OCI-LY1 (cell line): ENCODE results near the gene SDK2.

Experiments
- H2AFZ ChIP-seq: fragments of 200-600 bp; sonication (generic), shearing (Covaris generic); 2 replicates; pipeline ENCODE4 v1.6.0; 2014; ENCODE audit warnings: antibody characterized with exemption, mild to moderate bottlenecking, low read length
- H3F3A ChIP-seq: fragments of 200-600 bp; sonication (generic), shearing (Covaris generic); 2 replicates; pipeline ENCODE4 v1.6.0; 2014; ENCODE audit warnings: mild to moderate bottlenecking, antibody characterized with exemption, low read length, moderate library complexity; ENCODE audit not compliant: insufficient read depth
- H3K27ac ChIP-seq: fragments of 200-600 bp; sonication (generic); 2 replicates; pipeline ENCODE4 v1.5.1; 2014; ENCODE audit warnings: low read length, mixed run types, mild to moderate bottlenecking, low read depth; ENCODE audit not compliant: poor library complexity, severe bottlenecking
- H3K27me3 ChIP-seq: fragments of 200-600 bp; sonication (generic); 2 replicates; pipeline ENCODE4 v1.6.0; 2014; ENCODE audit warnings: antibody characterized with exemption, mild to moderate bottlenecking, low read length, moderate library complexity; ENCODE audit not compliant: insufficient read depth
- H3K36me3 ChIP-seq: fragments of 200-600 bp; sonication (generic); 2 replicates; pipeline ENCODE4 v1.6.1; 2014; ENCODE audit warnings: mild to moderate bottlenecking, antibody characterized with exemption, low read length, moderate library complexity, mixed read lengths; ENCODE audit not compliant: insufficient read depth
- H3K4me1 ChIP-seq: fragments of 200-600 bp; sonication (generic); 2 replicates; pipeline ENCODE4 v1.5.1; 2014; ENCODE audit warnings: mild to moderate bottlenecking, low read length, moderate library complexity; ENCODE audit not compliant: insufficient read depth, severe bottlenecking
- H3K4me2 ChIP-seq: fragments of 200-600 bp; sonication (generic), shearing (Covaris generic); 2 replicates; pipeline ENCODE4 v1.6.1; 2014; ENCODE audit warnings: low read length
- H3K4me3 ChIP-seq: fragments of 200-600 bp; sonication (generic); 2 replicates; pipeline ENCODE4 v1.5.1; 2014; ENCODE audit warnings: low read length, low read depth, mild to moderate bottlenecking, mixed read lengths; ENCODE audit not compliant: poor library complexity, severe bottlenecking
- H3K79me2 ChIP-seq: fragments of 200-600 bp; shearing (Covaris generic); 2 replicates; pipeline ENCODE4 v1.6.1; 2016; ENCODE audit warnings: mixed run types, low read length, mixed read lengths; ENCODE audit not compliant: insufficient read depth
- H3K9ac ChIP-seq: fragments of 200-600 bp; sonication (generic), shearing (Covaris generic); 2 replicates; pipeline ENCODE4 v1.6.1; 2014; ENCODE audit warnings: mild to moderate bottlenecking, low read length, mixed read lengths
- H3K9me2 ChIP-seq: fragments of 200-600 bp; sonication (generic), shearing (Covaris generic); 2 replicates; pipeline ENCODE4 v1.6.1; 2014; ENCODE audit warnings: low read depth, mild to moderate bottlenecking, low read length, mixed read lengths
- H3K9me3 ChIP-seq: fragments of 200-600 bp; shearing (Covaris generic); 2 replicates; pipeline ENCODE4 v1.6.1; 2014; ENCODE audit warnings: low read length, mixed read lengths
- H4K20me1 ChIP-seq: fragments of 200-600 bp; sonication (generic), shearing (Covaris generic); 2 replicates; pipeline ENCODE4 v1.6.0; 2016; ENCODE audit warnings: mild to moderate bottlenecking, low read length; ENCODE audit not compliant: insufficient read depth
- EZH2 ChIP-seq: fragments of 200-600 bp; sonication (generic), shearing (Covaris generic); IDR thresholded peaks from 2 replicates; pipeline ENCODE4 v1.8.0; 2017; ENCODE audit warnings: borderline replicate concordance, mixed run types, mild to moderate bottlenecking, antibody characterized with exemption, low read length, moderate library complexity, mixed read lengths
- TF ChIP-seq, protein P1 (sequence below): fragments of 200-600 bp; sonication (generic), shearing (Covaris generic); IDR thresholded peaks from 2 replicates; pipeline ENCODE4 v1.5.1; 2017; ENCODE audit warnings: mild to moderate bottlenecking, antibody characterized with exemption, low read length, moderate library complexity, mixed read lengths

The SDK2 gene

DNA sequence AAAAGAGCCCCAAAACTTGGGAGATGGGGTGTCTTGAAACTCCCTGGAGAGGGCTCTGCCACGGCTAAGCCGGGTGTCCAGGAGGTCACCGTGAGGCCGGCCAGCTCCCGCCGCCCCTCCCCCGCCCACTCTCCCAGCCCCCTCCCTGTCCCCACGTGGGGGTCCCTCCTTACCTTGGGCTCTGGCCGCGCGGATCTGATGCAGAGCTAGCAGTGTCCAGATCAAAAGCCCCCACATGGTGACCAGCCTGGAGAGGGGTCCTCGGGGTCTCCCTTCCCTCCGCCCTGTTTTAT lies 447 bp downstream of the SDK2 start:
- Histone ChIP-seq H3K27me3 (no peaks in the 10 kb centered on the region; the same call in 1 of the 2 replicates), H3K4me3 (no peak overlapping the region), H4K20me1 (no peaks in the 10 kb centered on the region), H3K27ac (no peak overlapping the region), H3K9me3 (no peaks in the 10 kb centered on the region), H3K4me1 (no peaks in the 10 kb centered on the region), H3F3A (no peaks in the 10 kb centered on the region), H3K9ac (no peak overlapping the region), H3K4me2 (no peak overlapping the region), H3K79me2 (no peaks in the 10 kb centered on the region), H3K9me2 (no peaks in the 10 kb centered on the region), H3K36me3 (no peaks in the 10 kb centered on the region), H2AFZ (no peak overlapping the region)
- TF ChIP-seq, protein P1, sequence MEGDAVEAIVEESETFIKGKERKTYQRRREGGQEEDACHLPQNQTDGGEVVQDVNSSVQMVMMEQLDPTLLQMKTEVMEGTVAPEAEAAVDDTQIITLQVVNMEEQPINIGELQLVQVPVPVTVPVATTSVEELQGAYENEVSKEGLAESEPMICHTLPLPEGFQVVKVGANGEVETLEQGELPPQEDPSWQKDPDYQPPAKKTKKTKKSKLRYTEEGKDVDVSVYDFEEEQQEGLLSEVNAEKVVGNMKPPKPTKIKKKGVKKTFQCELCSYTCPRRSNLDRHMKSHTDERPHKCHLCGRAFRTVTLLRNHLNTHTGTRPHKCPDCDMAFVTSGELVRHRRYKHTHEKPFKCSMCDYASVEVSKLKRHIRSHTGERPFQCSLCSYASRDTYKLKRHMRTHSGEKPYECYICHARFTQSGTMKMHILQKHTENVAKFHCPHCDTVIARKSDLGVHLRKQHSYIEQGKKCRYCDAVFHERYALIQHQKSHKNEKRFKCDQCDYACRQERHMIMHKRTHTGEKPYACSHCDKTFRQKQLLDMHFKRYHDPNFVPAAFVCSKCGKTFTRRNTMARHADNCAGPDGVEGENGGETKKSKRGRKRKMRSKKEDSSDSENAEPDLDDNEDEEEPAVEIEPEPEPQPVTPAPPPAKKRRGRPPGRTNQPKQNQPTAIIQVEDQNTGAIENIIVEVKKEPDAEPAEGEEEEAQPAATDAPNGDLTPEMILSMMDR, result no peak
- TF ChIP-seq EZH2, result no peak

DNA sequence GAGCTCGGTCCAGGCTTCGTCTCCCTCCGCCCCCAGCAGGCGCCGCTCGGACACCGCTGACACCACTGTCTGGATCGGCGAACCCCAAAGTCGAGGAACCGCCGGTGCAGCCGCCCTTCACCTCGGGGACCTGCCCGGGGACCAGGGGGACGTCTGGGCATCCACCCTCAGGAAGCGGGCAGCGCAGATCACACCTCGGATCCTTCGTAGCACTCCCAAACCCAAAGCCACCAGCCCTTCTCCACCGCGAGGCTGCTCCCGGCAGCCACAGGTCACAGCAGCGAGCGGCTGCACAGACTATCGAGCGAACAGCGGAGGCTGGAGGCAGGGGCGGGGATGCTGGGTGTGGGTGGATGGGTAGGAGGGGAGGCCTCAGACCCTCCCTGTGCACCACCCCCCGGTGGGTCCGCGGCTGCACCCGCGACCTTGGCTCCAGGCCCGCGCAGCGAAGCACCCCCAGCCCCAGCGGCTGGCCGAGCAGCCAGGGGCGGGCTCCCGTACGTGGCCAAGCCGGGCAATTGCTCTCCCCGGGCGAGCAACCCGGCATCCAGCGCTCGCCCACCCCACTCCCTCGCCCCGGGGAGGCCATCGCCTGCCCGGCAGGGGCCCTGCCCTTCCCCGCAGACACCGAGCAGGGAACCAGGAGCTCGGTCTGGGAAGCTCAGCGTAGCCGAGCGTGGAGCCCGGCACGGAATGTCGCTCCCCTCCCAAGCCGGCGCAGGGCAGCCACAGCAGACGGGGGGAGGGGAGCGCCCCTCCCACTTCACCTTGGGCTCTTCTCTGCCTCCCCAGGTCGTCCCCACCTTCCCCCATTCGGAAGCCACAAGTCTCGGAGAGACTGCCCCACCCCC lies 1.0 kb downstream of the SDK2 start:
- Histone ChIP-seq H3K27me3 (no peaks in the 10 kb centered on the region; the same call in 1 of the 2 replicates), H3K4me3 (no peak overlapping the region), H3K79me2 (no peaks in the 10 kb centered on the region)

GRCh38 chr17:73642659-73643000 lies 1.6 kb downstream of the SDK2 start:
- Histone ChIP-seq H3K9me3 (no peaks in the 10 kb centered on the region), H3K4me3 (no peak overlapping the region), H3F3A (no peaks in the 10 kb centered on the region), H3K4me2 (no peak overlapping the region), H3K9me2 (no peaks in the 10 kb centered on the region), H2AFZ (no peak overlapping the region), H3K27ac (no peak overlapping the region), H3K27me3 (no peaks in the 10 kb centered on the region; the same call in 1 of the 2 replicates), H3K79me2 (no peaks in the 10 kb centered on the region), H3K36me3 (no peaks in the 10 kb centered on the region), H3K9ac (no peak overlapping the region), H4K20me1 (no peaks in the 10 kb centered on the region), H3K4me1 (no peaks in the 10 kb centered on the region)
- TF ChIP-seq, protein P1, result no peak
- TF ChIP-seq EZH2, result no peak

More for the DNA sequence above, 1.0 kb downstream of the SDK2 start:
- Histone ChIP-seq H3F3A (no peaks in the 10 kb centered on the region), H3K4me2 (no peak overlapping the region), H3K9me2 (no peaks in the 10 kb centered on the region), H3K27ac (no peak overlapping the region), H3K4me1 (no peaks in the 10 kb centered on the region), H4K20me1 (no peaks in the 10 kb centered on the region), H2AFZ (no peak overlapping the region), H3K9ac (no peak overlapping the region), H3K9me3 (no peaks in the 10 kb centered on the region), H3K36me3 (no peaks in the 10 kb centered on the region)
- no peak for TF ChIP-seq EZH2
- TF ChIP-seq, protein P1, result no peak
